HG03571 (cell line): Measurements from ENCODE around the gene SBDS.
"Not testable (repeated sequence)": the region's sequence is repeated elsewhere in the genome, so short reads cannot be mapped to it uniquely, and the experiment has no call there.

ENCODE experiments used
- ATAC-seq: cut with Tn5 transposase; IDR thresholded peaks from one replicate; pipeline ENCODE4 v1.9.1; 2021; ENCODE audit not compliant: unreplicated experiment

SBDS gene

GRCh38 chr7:66996444-66997191 lies 1.2 kb upstream of the SBDS start, which contains the start of gene TYW1:
TYW1 (plus strand) TSS chr7:66996833; CDS start chr7:66996979, 146 bp downstream.
- ATAC-seq, result peak; percentile 87

- ATAC-seq, result peak; percentile 27
Measured at GRCh38 chr7:66994691-66995049, 716 bp downstream of the SBDS start.

DNA sequence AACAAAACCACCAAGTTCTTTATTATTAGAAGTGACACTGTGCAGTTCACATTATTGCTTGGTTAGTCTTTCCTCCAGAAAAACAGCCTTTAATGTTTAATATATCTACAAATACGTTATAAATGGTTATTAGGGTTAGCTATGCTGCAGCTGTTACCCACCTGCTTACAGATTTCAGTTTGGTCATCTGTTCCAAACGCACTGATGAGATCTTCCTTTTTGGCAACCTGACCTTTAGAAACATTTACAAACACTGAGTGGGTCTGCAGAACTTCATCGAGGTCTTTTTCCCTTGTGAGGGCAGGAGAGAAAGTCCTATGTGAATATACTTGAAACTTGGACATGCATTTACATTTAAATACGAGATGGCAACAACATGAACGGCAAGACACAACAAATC lies 1.3 kb downstream of the SBDS start:
- ATAC-seq, result not testable (repeated sequence)

- ATAC-seq, result not testable (repeated sequence)
Measured at GRCh38 chr7:66989552-66989951, 5.8 kb downstream of the SBDS start.

GRCh38 chr7:66980336-66980735 lies 15.1 kb downstream of the SBDS start:
- not testable (repeated sequence) for ATAC-seq

DNA sequence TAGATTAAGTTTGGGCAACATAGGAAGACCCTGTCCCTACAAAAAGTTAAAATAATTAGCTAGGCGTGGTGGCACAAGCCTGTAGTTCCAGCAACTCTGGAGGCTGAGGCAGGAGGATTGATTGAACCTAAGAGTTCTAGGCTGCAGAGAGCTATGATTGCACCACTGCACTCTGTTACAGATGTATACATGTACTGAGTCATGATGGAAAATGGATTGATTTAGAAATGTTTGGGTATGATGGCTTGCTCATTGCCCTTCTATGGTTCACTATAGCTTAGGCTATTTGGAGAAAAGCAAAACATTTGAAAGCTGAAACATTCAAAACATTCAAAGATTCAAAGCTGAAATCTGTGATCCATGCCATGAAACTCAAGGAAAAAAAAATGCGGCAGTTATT lies 16.4 kb downstream of the SBDS start:
- ATAC-seq, result not testable (repeated sequence)

DNA sequence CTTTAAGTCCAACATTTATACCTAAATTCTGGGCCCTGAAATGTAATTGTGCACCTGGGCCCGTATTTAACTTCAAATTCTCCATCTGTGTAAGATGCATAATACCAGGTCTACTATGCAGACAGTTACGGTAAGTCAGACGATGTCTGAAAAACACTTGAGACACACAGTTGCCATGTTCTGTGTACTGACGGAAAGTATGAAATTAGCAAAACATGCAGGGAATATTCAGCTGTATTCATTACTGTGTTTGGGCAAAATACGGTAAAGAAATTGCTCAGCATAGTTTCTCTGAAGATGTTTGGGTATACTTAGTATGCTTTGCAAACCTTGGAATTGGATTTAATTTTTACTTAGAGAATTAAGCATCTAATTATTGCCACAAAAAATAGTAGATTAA lies 17.1 kb downstream of the SBDS start:
- ATAC-seq, result not testable (repeated sequence)

DNA sequence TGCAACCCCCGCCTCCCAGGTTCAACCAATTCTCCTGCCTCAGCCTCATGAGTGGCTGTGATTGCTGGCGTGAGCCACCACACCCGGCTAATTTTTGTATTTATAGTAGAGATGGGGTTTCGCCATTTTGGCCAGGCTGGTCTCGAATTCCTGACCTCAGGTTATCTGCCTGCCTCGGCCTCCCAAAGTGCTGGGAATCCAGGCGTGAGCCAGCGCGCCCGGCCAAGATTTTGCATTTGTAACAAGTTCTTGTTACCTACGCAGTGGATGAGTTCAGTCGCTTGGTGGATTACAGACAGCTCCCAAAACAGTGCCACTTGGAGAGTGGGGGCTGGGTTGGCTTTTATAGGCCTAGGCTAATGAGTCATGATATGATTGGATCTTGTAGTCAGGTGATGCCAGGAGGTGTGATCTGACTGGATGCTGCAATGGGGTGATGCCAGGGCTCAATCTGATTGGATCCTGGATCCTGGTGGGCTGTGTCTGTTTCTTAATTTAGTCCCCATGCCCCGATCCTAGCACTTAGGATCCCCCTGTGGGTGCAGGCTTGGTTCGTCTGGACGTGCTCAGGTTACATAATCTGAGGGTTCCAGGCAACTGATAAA lies 20.3 kb downstream of the SBDS start:
- no peak for ATAC-seq

DNA sequence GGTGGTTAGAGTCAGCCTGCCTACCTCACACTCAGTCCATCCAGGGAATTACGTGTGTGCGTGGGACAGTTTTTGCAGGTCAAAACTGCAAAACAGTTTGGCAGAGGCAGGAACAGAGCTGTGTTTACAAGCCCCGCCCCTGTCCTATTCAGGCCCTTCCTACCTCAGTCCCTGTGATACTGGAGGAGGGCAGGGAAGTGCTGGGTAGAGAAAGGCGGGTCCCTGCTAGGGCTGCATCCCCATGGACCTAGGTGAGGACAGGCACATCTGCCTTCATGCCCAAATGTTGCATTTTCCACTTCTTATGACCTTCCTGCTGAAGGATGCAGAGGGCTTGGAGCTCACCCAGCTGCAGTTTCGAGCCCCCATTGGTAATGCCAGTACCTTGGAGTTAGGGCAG lies 25.1 kb downstream of the SBDS start:
- no peak for ATAC-seq

- not testable (repeated sequence) for ATAC-seq
Measured at GRCh38 chr7:66969001-66969400, 26.4 kb downstream of the SBDS start.

- ATAC-seq, result no peak
Measured at GRCh38 chr7:66967029-66967428, 28.4 kb downstream of the SBDS start.

DNA sequence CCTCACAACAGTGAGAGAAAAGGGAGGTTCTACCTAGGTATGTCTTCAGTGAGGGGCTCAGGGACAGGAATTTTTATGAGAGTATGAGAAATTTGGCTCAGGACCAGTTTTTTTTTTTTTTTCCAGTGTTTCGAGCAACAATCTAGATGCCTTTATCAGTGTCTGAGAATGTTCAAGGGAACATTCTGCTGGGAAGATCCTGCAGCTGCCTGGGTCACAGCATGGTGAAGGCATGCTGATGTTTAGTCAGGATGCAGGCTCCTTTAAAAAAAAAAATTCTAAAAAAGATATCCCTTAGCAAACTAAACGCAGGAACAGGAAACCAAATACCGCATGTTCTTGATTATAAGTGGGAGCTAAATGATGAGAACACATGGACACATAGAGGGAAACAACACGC lies 31.0 kb downstream of the SBDS start:
- no peak for ATAC-seq

DNA sequence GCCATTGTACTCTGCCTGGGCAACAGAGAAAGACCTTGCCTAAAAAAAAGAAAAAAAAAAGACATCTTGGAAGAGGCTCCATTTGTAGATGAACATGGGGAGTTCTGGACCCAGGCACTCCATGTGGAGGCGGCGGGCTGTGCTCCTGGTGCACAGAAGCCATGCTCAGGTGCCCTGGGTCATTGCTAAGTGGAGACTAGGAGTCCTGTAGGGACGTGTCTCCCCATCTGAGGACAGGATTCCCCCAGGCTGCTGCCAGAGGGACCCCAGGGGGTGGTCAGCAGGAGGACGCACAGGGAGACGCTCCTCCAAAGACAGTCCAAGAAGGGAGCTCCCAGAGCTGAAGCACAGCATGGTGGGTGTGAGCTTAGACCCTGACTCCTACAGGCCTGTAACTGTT lies 34.3 kb downstream of the SBDS start:
- ATAC-seq, result no peak

DNA sequence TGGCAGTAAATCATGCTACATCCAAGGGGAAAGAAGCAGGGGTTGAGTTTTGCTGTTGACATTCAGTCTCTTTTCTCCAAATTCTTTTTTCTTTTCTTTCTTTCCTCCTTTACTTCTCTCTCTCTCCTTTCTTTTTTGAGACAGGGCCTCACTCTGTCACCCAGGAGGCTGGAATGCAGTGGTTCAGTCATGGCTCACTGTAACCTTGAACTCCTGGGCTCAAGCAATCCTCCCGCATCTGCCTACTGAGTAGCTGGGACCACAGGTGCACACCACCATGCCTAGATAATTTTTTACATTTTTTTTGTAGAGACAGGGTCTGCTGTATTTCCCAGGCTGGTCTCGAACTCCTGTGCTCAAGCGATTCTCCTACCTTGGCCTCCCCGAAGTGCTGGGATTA lies 35.2 kb downstream of the SBDS start:
- no peak for ATAC-seq

DNA sequence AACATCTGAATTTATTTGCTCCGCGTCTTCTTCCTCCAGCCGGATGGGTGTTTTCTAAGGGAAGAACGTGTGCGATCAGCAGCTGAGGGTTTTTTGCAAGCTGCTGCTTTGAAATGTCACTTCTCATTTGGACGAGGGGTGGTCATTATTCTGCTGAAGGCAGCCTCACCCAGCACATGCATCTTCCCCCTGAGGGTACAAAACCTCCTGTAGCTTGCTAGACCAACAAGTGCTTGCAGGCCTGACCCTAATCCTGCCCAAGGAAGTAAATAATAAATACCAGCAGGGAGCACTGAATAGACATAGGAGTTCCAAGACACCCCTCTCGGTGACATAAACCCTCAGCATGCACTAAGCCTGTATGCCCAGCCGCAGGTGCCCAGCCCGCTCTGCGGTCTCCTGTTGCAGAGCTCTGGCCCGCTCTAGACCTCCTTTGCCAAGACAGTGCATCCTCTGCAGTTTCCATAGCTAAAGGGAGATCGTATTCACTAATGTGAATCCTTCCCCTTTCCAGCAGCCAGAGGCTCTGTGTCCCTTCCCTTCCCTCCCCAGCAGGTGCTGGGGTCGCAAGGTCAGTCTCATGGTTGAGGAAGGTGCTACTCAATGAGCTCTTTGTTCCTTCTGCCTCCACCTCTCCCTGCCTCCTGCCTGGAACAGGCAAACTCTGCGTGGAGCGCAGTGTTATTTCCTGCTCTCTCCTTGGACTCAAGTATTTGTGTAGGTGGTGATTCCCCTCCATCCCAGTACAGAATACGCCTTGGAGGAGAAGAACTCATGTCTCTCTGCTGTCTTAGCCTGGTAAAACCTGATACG lies 36.6 kb downstream of the SBDS start:
- ATAC-seq, result no peak

- ATAC-seq, result no peak
Measured at GRCh38 chr7:66957595-66958290, 37.6 kb downstream of the SBDS start.

DNA sequence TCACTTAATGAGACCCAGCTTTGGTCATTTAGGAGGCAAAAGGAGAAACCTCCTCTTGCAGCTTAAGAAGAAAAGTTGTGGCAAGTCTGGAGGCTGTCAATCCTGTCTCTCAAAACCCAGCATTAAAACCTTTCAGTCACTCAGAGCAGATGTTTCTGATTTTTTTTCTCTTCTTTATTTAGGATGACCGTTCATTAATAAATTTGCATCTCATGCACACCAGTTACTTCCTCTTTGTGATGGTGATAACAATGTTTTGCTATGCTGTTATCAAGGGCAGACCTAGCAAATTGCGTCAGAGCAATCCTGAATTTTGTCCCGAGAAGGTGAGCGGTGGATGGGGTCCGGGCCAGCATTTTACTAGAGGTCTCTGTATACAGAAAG lies 42.4 kb downstream of the SBDS start:
- ATAC-seq, result no peak

DNA sequence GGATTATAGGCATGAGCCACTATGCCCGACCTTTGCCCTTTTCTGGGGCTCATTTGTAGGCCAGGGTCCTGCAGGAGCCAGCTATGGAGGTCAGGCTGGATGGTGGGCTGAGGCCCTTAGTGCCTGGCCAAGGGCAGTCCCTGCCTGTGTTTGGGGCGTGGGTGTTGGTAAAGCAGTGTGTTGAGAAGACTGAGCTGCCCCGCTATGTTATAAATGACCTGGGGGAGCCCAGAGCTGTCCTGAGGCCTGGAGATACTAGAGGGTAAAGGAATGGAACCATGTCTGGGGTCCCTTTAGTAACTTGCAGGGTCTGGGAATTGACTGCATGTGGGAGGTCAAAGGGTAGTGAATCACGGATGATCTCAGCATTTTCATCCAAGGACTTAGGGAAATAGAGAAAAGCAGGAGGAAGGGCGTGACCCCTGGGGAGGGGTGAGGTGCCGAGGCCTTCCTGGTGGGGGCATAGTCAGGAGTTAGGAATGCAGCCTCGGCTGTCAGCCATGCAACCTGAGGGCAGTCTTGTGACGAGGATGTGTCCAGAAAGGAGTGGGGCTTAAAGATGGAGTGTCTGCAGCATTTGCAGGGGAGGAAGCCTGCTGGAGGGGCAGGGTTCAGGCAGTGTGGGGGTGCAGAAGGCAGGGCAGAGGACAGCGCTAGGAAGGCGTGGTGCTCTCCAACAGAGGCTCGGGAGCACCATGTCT lies 42.9 kb downstream of the SBDS start:
- ATAC-seq, result no peak

- no peak for ATAC-seq
Measured at GRCh38 chr7:66950763-66951162, 44.6 kb downstream of the SBDS start.

DNA sequence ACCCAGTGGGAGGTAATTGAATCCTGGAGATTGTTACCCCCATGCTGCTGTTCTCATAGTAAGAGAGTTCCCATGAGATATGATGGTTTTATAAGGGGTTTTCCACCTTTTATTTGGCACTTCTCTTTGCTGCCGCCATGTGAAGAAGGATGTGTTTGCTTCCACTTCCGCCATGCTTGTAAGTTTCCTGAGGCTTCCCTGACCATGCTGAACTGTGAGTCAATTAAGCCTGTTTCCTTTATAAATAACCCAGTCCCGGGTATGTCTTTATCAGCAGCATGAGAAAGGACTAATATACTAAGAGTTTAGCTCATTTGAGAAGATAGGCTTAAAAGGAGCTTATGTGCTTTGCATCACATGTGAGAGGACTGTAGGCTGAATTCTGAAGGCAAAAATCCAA lies 45.1 kb downstream of the SBDS start:
- no peak for ATAC-seq
